Motor neuron (in vitro differentiated cells): Measurements from ENCODE around the gene RNGTT. TPM values are rescaled to one million over a fixed set of nuclear protein-coding genes. Genes with fewer than 3 reads are reported as not detected.

Source experiments
- ATAC-seq, 8 experiments: fragments of 200-7000 bp; cut with Tn5 transposase; replicated peaks in 6 of 8; 2 replicates each; pipeline ENCODE4 v1.8.0; 2021; ENCODE audit warnings: mild to moderate bottlenecking in 8 of 8, moderate library complexity in 8 of 8
- H3K27ac ChIP-seq, 2 donors: fragments of 250-450 bp; sonication (Bioruptor Pico); 2 replicates each; pipeline ENCODE4 v1.9.0; 2021; ENCODE audit warnings: antibody characterized with exemption in 2 of 2, mild to moderate bottlenecking in 2 of 2, moderate library complexity in 1 of 2
- H3K4me1 ChIP-seq, 2 donors: fragments of 250-450 bp; sonication (Bioruptor Pico); replicated peaks in 1 of 2; 2 replicates each; pipeline ENCODE4 v1.6.1; 2021; ENCODE audit warnings: antibody characterized with exemption in 2 of 2, mild to moderate bottlenecking in 2 of 2, moderate library complexity in 1 of 2
- H3K4me3 ChIP-seq, 5 donors: fragments of 250-450 bp; sonication (Bioruptor Pico); 2 replicates each; pipeline ENCODE4 v1.9.0; 2021; ENCODE audit warnings: antibody characterized with exemption in 5 of 5, mild to moderate bottlenecking in 5 of 5, moderate library complexity in 4 of 5
- WGBS, 10 experiments: fragments of 450-650 bp; shearing (Covaris generic); methylation state at CpG; one replicate each; pipeline ENCODE4 v1.0.0; 2022; 5-methylcytosine and 5-hydroxymethylcytosine counted together
- in situ Hi-C, 9 experiments: fragments of 400-800 bp; cut with MboI; loops; one replicate each; pipeline ENCODE4 v1.15.0; 2021; ENCODE audit warnings: low sequenced_read_pairs in 9 of 9, low pct_unique_long_range_greater_than_20kb in 2 of 9; ENCODE audit not compliant: unreplicated experiment in 9 of 9
- total RNA-seq, 8 experiments: library from RNA; unstranded; fragments of 300-600 nt; gene quantifications; 2 replicates each; pipeline versions ENCODE4 v1.2.3 to v1.2.4, GENCODE V29; 2022

The RNGTT gene
- total RNA-seq: 10 to 100 TPM; 11.7 to 24.0 (median 18.4) TPM

GRCh38 chr6:88963139-88964090 lies at the start of gene RNGTT:
Gene RNGTT, minus strand, starts transcription at chr6:88963618. Its CDS starts 209 bp downstream, at chr6:88963409.
- Histone ChIP-seq H3K27ac (peak within 1 kb of the TSS; percentile 70 to 80), H3K4me1 (peaks cover 4 to 8% of the 10 kb centered on the region in 2 donors), H3K4me3 (peak within 1 kb of the TSS; percentile 56 to 99 (median 66))
- WGBS, 10 experiments: 0 to 17% (median 1%) methylated on average over 2 to 23 of the region's 74 CpGs; no CpG with 5 or more reads in 3 of the 10 experiments
- ATAC-seq: peak; percentile 93 to 99 (median 99)
- in situ Hi-C loops: no loop called here

DNA sequence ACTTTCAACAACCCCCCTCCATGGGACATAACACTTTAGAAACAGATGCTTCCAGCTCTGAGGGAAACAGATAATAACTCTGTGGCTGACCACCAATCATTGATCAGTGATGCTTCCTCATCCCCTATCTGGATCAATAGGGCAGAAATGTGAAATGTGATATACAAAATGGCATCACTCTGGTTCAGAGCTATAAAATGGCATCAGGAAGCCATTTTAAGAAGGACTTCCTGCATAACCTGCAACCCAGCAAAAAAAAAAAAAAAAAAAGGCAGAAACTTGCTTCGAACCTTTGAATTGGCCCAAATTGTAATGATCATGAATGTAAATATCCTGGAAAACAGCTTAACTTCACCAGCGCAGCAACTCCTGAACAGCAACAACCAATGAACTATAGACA lies 48.0 kb upstream of the RNGTT start:
- Histone ChIP-seq H3K4me3 (no peak overlapping the region), H3K27ac (no peak overlapping the region), H3K4me1 (peaks cover 16 to 21% of the 10 kb centered on the region in 2 donors)
- no peak for ATAC-seq
- 58 to 100% (median 94%) methylated on average over 1 to 2 of the region's 2 CpGs; no CpG with 5 or more reads in 5 of the 10 experiments for WGBS, 10 experiments
- in situ Hi-C loops: no loop called here

DNA sequence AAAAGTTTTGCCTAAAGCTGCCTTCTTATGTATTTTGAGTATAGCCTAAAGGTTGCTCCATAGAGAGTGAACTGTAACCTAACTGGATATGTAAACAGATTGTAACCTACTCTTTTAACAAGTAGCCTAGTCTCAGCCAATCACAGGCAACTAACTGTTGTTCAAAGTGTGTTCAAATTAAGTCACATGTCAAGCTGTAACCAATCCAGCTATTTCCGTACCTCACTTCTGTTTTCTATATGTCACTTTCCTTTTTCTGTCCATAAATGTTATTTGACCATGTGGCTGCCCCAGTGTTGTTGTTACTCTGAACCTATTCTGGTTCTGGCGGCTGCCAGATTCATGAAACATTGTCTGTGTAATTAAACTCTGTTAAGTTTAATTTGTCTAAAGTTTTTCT lies 47.4 kb upstream of the RNGTT start:
- in situ Hi-C loops: no loop called here
- Histone ChIP-seq H3K4me1 (peaks cover 16 to 21% of the 10 kb centered on the region in 2 donors), H3K27ac (no peak overlapping the region), H3K4me3 (no peak overlapping the region)
- WGBS, 10 experiments: 53 to 100% (median 88%) methylated on average over 1 to 2 of the region's 2 CpGs; no CpG with 5 or more reads in 1 of the 10 experiments
- ATAC-seq: no peak

DNA sequence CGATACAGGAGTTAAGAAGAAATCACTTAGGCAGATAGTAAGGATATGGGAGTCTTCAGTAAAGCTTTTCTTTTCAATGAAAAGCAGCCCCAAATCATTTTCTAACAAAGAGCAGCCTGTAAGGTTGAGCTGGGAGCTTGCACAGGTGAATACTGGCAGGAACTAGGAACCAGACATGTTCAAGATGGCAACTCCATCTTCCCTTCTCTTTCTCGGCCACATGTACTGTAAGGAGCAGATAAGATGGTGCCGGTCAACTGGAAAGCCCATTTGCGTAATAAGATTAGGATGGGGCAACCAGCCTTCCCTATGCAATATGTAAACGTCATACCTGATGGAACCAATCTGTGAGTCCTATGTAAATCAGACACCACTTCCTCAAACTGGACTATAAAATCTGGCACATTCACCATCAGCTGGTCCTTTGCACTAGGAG lies 46.2 kb upstream of the RNGTT start:
- no peak for ATAC-seq
- H3K4me1 ChIP-seq: peaks cover 16 to 21% of the 10 kb centered on the region in 2 donors
- no peak overlapping the region for H3K27ac ChIP-seq
- H3K4me3 ChIP-seq: no peak overlapping the region
- in situ Hi-C loops: no loop called here
- WGBS, 10 experiments: 56 to 100% (median 89%) methylated on average over 1 to 5 of the region's 5 CpGs; no CpG with 5 or more reads in 2 of the 10 experiments

GRCh38 chr6:89008815-89009374 lies 45.5 kb upstream of the RNGTT start:
- WGBS, 10 experiments: 70 to 100% (median 81%) methylated on average over 1 to 5 of the region's 5 CpGs; no CpG with 5 or more reads in 1 of the 10 experiments
- Histone ChIP-seq H3K4me3 (no peak overlapping the region), H3K27ac (no peak overlapping the region), H3K4me1 (peaks cover 16 to 21% of the 10 kb centered on the region in 2 donors)
- in situ Hi-C loops: no loop called here
- no peak for ATAC-seq

- no peak overlapping the region for H3K4me3 ChIP-seq
- H3K4me1 ChIP-seq: peaks cover 16 to 21% of the 10 kb centered on the region in 2 donors
- 0 to 74% (median 58%) methylated on average over 1 to 7 of the region's 8 CpGs; no CpG with 5 or more reads in 1 of the 10 experiments for WGBS, 10 experiments
- in situ Hi-C loops: no loop called here
- H3K27ac ChIP-seq: peak overlapping the region in 1 of 2 donors; percentile 8
- peak; percentile 53 to 83 (median 76) for ATAC-seq
These were observed 44.8 kb upstream of the RNGTT start for GRCh38 chr6:89008001-89008814.

DNA sequence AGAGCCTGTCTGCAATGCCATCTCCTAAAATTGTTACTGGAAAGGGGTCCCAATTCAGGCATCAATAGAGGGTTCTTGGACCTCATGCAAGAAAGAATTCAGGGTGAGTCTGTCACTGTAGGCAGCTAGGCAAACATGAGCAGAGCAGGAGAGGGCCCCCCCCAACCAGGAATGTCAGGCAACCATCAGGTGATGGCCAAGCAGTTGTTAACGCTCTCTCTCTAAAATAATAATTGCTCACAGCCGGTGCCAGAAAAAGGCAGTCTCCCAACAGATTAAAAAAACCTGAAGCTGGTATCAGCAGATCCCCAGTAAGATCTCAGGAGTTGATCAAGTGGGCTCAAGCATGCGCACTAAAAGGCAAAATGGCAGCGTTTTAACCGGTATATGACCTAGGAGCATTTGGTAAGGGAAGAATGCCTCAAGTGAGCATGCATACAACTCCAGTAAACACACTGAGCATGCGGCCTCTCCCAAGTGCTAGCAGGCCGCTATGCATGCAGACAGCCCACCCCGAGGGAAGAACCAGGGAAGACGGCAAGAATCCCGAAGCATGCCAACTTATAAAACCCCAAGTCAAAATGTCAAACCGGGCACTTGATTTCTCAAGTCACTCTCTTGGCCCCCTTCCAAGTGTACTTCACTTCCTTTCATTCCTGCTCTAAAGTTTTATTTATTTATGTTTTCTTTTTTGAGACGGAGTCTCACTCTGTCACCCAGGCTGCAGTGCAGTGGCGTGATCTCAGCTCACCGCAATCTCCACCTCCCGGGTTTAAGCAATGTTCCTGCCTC lies 44.0 kb upstream of the RNGTT start:
- WGBS, 10 experiments: 62 to 84% (median 73%) methylated on average over 2 to 11 of the region's 15 CpGs
- peak in 6 of 8 experiments; percentile 36 to 84 (median 62) for ATAC-seq
- in situ Hi-C loops: no loop called here

DNA sequence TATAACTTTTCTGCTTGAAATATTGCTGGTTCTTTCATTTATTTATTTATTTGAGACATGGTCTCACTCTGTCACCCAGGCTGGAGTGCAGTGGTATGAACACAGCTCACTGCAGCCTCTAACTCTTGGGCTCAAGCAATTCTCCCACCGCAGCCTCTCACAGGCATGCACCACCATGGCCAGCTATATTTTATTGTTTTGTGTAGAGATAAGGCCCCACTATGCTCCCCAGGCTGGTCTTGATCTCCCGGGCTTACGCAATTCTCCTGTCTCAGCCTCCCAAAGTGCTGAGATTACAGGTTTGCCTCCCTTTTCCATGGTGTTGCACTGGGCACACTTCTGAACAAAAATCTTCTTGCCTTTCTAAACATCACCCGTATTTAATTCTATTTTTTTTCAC lies 39.1 kb upstream of the RNGTT start:
- no peak for ATAC-seq
- WGBS, 10 experiments: 10 to 100% (median 83%) methylated on average over 1 to 3 of the region's 4 CpGs; no CpG with 5 or more reads in 3 of the 10 experiments
- Histone ChIP-seq H3K27ac (no peak overlapping the region), H3K4me1 (peaks cover 7 to 8% of the 10 kb centered on the region in 2 donors), H3K4me3 (no peak overlapping the region)
- in situ Hi-C loops: no loop called here

More for the DNA sequence above, 44.0 kb upstream of the RNGTT start:
- H3K27ac ChIP-seq: peak overlapping the region in 1 of 2 donors; percentile 8
- H3K4me1 ChIP-seq: peaks cover 16 to 21% of the 10 kb centered on the region in 2 donors
- no peak overlapping the region for H3K4me3 ChIP-seq

GRCh38 chr6:88997327-88997726 lies 33.9 kb upstream of the RNGTT start:
- ATAC-seq: no peak
- in situ Hi-C loops: loop anchor here in 5 of 9 experiments (25.0 kb wide), 4 partner anchors 90 to 365 kb away; partner anchors contain the start of genes PNRC1 (in 2 of the 5) and UBE2J1 (in 1 of the 5)

GRCh38 chr6:88992741-88993552 lies 29.5 kb upstream of the RNGTT start:
- in situ Hi-C loops: loop anchor here in 5 of 9 experiments (25.0 kb wide), 4 partner anchors 94 to 369 kb away; partner anchors contain the start of genes PNRC1 (in 2 of the 5) and UBE2J1 (in 1 of the 5)
- ATAC-seq: no peak

More at GRCh38 chr6:88997327-88997726, 33.9 kb upstream of the RNGTT start:
- 86 to 100% (median 100%) methylated on average over 1 to 4 of the region's 4 CpGs; no CpG with 5 or more reads in 4 of the 10 experiments for WGBS, 10 experiments
- Histone ChIP-seq H3K4me1 (no peaks in the 10 kb centered on the region), H3K4me3 (no peak overlapping the region), H3K27ac (no peak overlapping the region)

GRCh38 chr6:88989215-88989614 lies 25.8 kb upstream of the RNGTT start:
- no peak overlapping the region for H3K4me3 ChIP-seq
- no peak overlapping the region for H3K27ac ChIP-seq
- in situ Hi-C loops: loop anchor here in 5 of 9 experiments (10.0 to 25.0 kb wide), 6 partner anchors 96 to 373 kb away; partner anchors contain the start of genes PNRC1 (in 3 of the 5) and UBE2J1 (in 1 of the 5)
- peak; percentile 27 to 98 (median 82) for ATAC-seq
- H3K4me1 ChIP-seq: no peaks in the 10 kb centered on the region
- 20 to 100% (median 64%) methylated on average over 1 of the region's 1 CpG; no CpG with 5 or more reads in 2 of the 10 experiments for WGBS, 10 experiments

More at GRCh38 chr6:88992741-88993552, 29.5 kb upstream of the RNGTT start:
- Histone ChIP-seq H3K27ac (no peak overlapping the region), H3K4me3 (no peak overlapping the region), H3K4me1 (no peaks in the 10 kb centered on the region)
- 17 to 100% (median 83%) methylated on average over 1 of the region's 1 CpG; no CpG with 5 or more reads in 5 of the 10 experiments for WGBS, 10 experiments
